Muscle of leg (tissue), 11 donors: Measurements from ENCODE around the gene ZBED1. TPM values are rescaled to one million over a fixed set of nuclear protein-coding genes. Genes with fewer than 3 reads are reported as not detected.
"Not testable (repeated sequence)": the region's sequence is repeated elsewhere in the genome, so short reads cannot be mapped to it uniquely, and the experiment has no call there.

ENCODE experiments used
- DNase-seq: peaks from one replicate; pipeline ENCODE4 v3.0.0; 2013
- H3K27ac ChIP-seq: one replicate; pipeline ENCODE4 v1.5.1; 2013; ENCODE audit warnings: mild to moderate bottlenecking, low read length, control low read depth
- H3K27me3 ChIP-seq: one replicate; pipeline ENCODE4 v1.6.1; 2013; ENCODE audit warnings: low read length; ENCODE audit not compliant: control insufficient read depth, insufficient read depth
- H3K36me3 ChIP-seq: one replicate; pipeline ENCODE4 v1.6.1; 2013; ENCODE audit warnings: low read length; ENCODE audit not compliant: control insufficient read depth, insufficient read depth
- H3K4me1 ChIP-seq: one replicate; pipeline ENCODE4 v1.6.1; 2013; ENCODE audit warnings: low read length; ENCODE audit not compliant: control insufficient read depth, insufficient read depth
- H3K4me3 ChIP-seq: one replicate; pipeline ENCODE4 v1.5.1; 2013; ENCODE audit warnings: low read length, control low read depth
- H3K9me3 ChIP-seq: replicated peaks from 2 replicates; pipeline ENCODE4 v1.6.1; 2013; ENCODE audit warnings: low read depth, low read length; ENCODE audit not compliant: control insufficient read depth
- WGBS: methylation state at CpG from one replicate; pipeline ENCODE4 v1.1.5; 2013; ENCODE audit warnings: missing lambda C conversion rate; ENCODE audit not compliant: insufficient coverage; 5-methylcytosine and 5-hydroxymethylcytosine counted together
- polyA plus RNA-seq, 8 donors: library from polyadenylated mRNA; unstranded; fragments of 120-200 nt; gene quantifications; one replicate each; pipeline versions ENCODE4 v1.2.1 to v1.2.3, GENCODE V29; 2013; ENCODE audit warnings: inconsistent platforms in 1 of 8, low replicate concordance in 1 of 8; ENCODE audit not compliant: insufficient read length in 8 of 8, insufficient read depth in 1 of 8
- total RNA-seq: library from RNA; stranded (reverse); fragments of 120-200 nt; gene quantifications from one replicate; pipeline ENCODE4 v1.2.4, GENCODE V29; 2013

The ZBED1 gene
- total and polyA plus RNA-seq, 9 donors, result 16.4 to 30.4 (median 27.1) TPM

DNA sequence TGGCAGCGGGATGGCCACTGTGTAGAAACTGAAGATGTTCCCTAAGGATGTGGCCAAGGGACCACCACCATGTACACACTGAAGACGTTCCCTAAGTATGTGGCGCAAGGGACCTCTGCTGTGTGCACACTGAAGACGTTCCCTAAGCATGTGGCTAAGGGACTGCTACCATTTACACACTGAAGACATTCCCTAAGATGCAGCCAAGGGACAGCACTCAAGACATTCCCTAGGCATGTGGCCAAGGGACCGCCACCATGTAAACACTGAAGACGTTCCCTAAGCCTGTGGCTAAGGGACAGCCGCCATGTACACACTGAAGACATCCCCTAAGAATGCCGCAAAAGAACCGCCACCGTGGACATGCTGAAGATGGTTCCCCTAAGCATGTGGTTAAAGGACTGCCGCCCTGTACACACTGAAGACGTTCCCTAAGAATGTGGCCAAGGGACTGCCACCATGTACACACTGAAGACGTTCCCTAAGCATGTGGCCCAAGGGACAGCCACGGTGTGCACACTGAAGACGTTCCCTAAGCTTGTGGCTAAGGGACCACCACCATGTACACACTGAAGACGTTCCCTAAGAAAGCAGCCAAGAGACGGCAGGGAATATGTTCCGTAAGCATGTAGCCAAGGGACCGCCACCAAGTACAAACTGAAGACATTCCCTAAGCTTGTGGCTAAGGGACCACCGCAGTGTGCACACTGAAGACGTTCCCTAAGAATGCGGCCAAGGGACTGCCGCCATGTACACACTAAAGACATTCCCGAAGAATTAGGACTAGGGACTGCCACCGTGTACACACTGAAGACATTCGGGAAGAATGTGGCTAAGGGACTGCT lies 43.3 kb downstream of the ZBED1 start:
- Histone ChIP-seq H3K9me3 (no peaks in the 10 kb centered on the region), H3K27me3 (no peaks in the 10 kb centered on the region), H3K4me3 (no peak overlapping the region), H3K27ac (no peak overlapping the region), H3K36me3 (no peaks in the 10 kb centered on the region), H3K4me1 (no peaks in the 10 kb centered on the region)
- DNase-seq, result no peak
- WGBS, result 87% methylated on average over 23 of the region's 26 CpGs

DNA sequence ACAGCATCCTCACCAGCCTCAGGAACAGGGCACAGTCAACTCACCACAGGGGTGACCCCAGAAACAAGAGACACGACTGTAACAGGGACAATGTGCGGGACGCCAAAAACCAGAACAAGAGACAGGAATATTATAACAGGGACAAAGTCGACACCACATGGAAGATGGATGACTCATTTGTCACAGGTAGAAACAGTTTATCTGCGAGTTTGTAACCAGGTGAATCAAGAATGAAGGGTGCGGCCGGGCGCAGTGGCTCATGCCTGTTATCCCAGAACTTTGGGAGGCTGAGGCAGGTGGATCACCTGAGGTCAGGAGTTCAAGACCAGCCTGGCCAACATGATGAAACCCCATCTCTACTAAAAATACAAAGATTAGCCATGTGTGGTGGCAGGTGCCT lies 44.7 kb downstream of the ZBED1 start:
- not testable (repeated sequence) for H3K9me3 ChIP-seq, H3K27ac ChIP-seq, H3K4me3 ChIP-seq, H3K36me3 ChIP-seq, H3K27me3 ChIP-seq, H3K4me1 ChIP-seq, DNase-seq
- WGBS, result 90% methylated on average over 3 of the region's 8 CpGs

DNA sequence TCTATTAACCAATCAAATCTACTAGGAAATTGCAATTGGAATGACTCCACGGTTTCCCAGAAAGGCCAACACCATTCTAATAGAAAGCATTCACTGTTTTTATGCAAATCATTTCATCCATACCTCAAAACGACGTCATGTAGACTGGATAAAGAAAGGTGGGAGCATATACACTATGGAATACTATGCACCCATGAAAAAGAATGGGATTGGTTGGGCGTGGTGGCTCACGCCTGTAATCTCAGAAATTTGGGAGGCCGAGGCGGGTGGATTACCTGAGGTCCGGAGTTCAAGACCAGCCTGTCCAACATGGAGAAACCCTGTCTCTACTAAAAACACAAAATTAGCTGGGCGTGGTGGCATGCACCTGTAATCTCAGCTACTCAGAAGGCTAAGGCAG lies 46.2 kb downstream of the ZBED1 start:
- not testable (repeated sequence) for H3K4me1 ChIP-seq, DNase-seq, H3K9me3 ChIP-seq, H3K4me3 ChIP-seq, H3K27ac ChIP-seq, H3K27me3 ChIP-seq, H3K36me3 ChIP-seq
- 90% methylated on average over 2 of the region's 9 CpGs for WGBS

DNA sequence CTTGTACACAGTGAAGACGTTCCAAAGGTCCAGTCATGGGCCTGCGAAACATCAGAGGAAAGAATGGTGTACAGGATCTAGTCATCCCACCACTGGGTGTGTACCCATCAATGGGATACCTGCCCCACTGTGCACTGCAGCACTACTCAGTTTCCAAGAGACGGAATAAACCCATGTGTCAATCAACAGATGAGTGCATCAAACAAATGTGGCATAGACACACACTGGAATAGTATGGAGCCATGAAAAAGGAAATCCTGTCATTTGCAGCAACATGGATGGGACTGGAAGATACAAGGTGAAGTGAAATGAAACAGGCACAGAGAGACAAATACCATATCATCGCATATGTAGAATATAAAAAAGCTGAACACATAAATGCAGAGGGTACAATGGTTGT lies 48.0 kb downstream of the ZBED1 start:
- WGBS, result 93% methylated on average over 2 of the region's 4 CpGs
- Histone ChIP-seq H3K4me1 (no peaks in the 10 kb centered on the region), H3K36me3 (no peaks in the 10 kb centered on the region), H3K27me3 (no peaks in the 10 kb centered on the region), H3K4me3 (no peak overlapping the region), H3K9me3 (no peaks in the 10 kb centered on the region), H3K27ac (no peak overlapping the region)
- no peak for DNase-seq

DNA sequence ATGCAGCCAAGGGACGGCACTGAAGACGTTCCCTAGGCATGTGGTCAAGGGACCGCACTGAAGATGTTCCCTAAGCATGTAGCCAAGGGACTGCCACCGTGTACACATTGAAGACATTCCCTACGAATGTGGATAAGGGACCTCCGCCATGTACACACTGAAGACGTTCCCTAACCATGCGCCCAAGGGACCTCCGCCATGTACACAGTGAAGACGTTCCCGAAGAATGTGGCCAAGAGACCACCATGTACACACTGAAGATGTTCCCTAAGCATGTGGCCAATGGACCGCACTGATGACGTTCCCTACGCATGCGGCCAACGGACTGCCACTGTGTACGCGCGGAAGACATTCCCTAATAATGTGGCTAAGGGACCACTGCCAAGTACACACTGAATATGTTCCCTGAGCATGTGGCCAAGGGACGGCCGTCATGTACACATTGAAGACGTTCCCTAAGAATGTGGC lies 48.4 kb downstream of the ZBED1 start:
- 90% methylated on average over 21 of the region's 22 CpGs for WGBS
- H3K27ac ChIP-seq, result no peak overlapping the region

DNA sequence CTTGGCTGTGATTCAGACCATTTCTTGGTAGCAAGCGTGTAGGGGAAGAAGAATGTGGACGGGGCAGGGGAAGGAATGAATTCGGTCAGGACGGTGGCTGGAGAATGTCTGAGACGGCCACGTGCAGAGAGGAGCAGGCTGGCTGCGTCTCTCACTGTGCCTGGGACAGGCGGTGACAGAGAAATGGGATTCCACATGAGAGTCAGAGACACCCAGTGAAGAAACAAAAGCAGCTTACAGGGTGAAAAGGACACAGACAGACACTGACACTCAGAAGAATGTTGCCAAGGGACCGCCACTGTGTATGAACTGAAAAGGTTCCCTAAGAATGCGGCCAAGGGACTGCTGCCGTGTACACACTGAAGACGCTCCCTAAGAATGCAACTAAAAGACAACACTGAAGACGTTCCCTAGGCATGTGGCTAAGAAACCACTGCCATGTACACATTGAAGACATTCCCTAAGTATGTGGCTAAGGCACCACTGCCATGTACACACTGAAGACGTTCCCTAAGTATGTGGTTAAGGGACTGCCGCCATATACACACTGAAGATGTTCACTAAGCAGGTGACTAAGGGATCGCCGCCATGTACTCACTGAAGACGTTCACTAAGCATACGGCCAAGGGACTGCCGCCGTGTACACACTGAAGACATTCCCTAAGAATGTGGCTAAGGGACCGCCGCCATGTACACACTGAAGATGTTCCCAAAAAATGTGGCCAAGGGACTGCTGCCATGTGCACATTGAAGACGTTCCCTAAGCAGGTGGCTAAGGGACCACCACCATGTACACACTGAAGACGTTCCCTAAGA lies 49.1 kb downstream of the ZBED1 start:
- H3K9me3 ChIP-seq, result peaks cover 3% of the 10 kb centered on the region
- H3K36me3 ChIP-seq, result no peaks in the 10 kb centered on the region
- no peak overlapping the region for H3K27ac ChIP-seq
- no peak overlapping the region for H3K4me3 ChIP-seq
- WGBS, result 51% methylated on average over 25 of the region's 25 CpGs
- DNase-seq, result peak; percentile 37
- no peaks in the 10 kb centered on the region for H3K27me3 ChIP-seq
- H3K4me1 ChIP-seq, result no peaks in the 10 kb centered on the region

More for the DNA sequence above, 48.4 kb downstream of the ZBED1 start:
- Histone ChIP-seq H3K4me1 (no peaks in the 10 kb centered on the region), H3K27me3 (no peaks in the 10 kb centered on the region), H3K4me3 (no peak overlapping the region), H3K36me3 (no peaks in the 10 kb centered on the region), H3K9me3 (peaks cover 3% of the 10 kb centered on the region)
- DNase-seq, result no peak

DNA sequence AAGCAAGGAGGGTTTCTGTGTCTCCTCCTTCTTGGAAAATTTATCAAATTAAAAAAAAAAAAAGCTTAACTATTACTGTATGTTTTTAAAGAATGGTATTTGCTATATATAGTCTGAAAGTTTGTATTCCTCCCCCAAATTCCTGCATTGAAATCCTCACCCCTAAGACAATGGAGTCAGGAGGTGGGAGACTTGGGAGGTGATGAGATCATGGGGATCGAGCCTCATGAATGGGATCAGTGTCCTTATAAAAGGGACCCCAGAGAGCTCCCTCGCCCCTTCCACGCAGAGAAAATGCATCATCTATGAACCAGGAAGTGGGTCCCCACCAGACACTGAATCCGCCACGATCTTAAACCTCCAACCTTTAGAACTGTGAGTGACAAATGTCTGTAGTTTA lies 50.1 kb downstream of the ZBED1 start:
- no peaks in the 10 kb centered on the region for H3K4me1 ChIP-seq
- no peak for DNase-seq
- WGBS, result no CpG with 5 or more reads among the region's 5 CpGs

DNA sequence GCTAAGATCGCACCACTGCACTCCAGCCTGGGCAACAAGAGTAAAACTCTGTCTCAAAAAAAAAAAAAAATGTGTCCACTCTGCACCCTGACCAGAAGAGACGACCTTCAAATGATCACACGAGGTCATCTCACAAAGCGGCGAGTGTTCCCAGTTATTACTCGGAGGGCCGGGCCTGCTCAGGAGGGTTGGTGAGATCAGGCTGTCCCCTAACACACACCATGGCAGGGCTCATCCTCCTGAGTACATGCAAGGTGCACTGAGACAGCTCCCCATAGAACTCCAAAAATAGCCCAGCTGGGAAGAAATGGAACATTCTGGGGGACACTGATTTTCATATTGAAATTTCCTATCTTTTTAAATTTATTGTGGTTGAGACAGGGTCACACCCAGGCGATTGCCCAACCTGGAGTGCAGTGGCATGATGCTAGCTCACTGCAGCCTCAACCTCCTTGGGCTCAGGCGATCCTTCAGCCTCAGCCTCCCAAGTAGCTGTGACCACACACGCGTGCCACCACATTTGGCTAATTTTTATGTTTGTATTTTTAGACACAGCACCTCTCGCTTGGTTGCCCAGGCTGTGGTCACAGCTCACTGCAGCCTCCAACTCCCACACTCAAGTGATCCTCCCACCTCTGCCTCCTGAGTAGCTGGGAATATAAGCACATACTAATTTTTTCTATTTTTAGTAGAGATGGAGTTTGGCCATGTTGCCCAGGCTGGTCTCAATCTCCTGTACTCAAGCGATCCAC lies 51.5 kb downstream of the ZBED1 start:
- peaks cover 8% of the 10 kb centered on the region for H3K9me3 ChIP-seq
- no peaks in the 10 kb centered on the region for H3K4me1 ChIP-seq
- no peaks in the 10 kb centered on the region for H3K27me3 ChIP-seq
- WGBS, result 92% methylated on average over 5 of the region's 13 CpGs
- DNase-seq, result no peak
- H3K4me3 ChIP-seq, result no peak overlapping the region
- H3K27ac ChIP-seq, result no peak overlapping the region
- peaks cover 4% of the 10 kb centered on the region for H3K36me3 ChIP-seq

More for the DNA sequence above, 50.1 kb downstream of the ZBED1 start:
- peaks cover 8% of the 10 kb centered on the region for H3K9me3 ChIP-seq
- no peaks in the 10 kb centered on the region for H3K27me3 ChIP-seq
- H3K36me3 ChIP-seq, result peaks cover 4% of the 10 kb centered on the region
- H3K27ac ChIP-seq, result no peak overlapping the region
- no peak overlapping the region for H3K4me3 ChIP-seq

DNA sequence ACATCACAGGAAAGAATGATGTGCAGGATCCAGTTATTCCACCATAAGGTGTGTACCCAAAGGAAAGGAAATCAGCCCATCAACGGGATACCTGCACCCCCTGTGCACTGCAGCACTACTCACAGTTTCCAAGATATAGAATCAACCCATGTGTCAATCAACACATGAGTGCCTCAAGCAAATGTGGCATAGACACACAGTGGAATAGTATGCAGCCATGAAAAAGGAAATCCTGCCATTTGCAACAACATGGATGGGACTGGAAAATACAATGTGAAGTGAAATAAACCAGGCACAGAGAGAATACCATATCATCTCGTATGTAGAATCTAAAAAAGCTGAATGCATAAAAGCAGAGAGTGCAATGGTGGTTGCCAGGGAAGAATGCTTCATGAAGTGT lies 53.3 kb downstream of the ZBED1 start:
- Histone ChIP-seq H3K4me3 (no peak overlapping the region), H3K27ac (no peak overlapping the region), H3K27me3 (no peaks in the 10 kb centered on the region), H3K9me3 (peaks cover 8% of the 10 kb centered on the region), H3K36me3 (peaks cover 4% of the 10 kb centered on the region), H3K4me1 (no peaks in the 10 kb centered on the region)
- no CpG with 5 or more reads among the region's 2 CpGs for WGBS
- DNase-seq, result no peak

DNA sequence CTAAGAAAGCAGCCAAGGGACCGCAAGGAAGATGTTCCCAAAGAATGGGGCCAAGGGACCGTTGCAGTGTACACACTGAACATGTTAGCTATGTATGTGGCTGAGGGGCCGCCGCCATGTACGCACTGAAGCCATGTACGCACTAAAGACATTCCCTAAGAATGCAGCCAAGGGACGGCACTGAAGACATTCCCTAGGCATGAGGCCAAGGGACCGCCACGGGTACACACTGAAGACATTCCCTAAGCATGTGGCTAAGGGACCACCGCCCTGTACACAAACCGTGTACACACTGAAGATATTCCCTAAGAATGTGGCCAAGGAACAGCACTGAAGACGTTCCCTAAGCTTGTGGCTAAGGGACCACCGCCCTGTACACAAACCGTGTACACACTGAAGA lies 54.0 kb downstream of the ZBED1 start:
- no peak for DNase-seq
- H3K4me1 ChIP-seq, result no peaks in the 10 kb centered on the region
- WGBS, result 96% methylated on average over 14 of the region's 14 CpGs
- no peaks in the 10 kb centered on the region for H3K27me3 ChIP-seq
- peaks cover 4% of the 10 kb centered on the region for H3K36me3 ChIP-seq
- H3K4me3 ChIP-seq, result no peak overlapping the region
- H3K9me3 ChIP-seq, result peaks cover 8% of the 10 kb centered on the region
- no peak overlapping the region for H3K27ac ChIP-seq
